ENCODE data around the gene ADA. TPM values are rescaled to one million over a fixed set of nuclear protein-coding genes. Genes with fewer than 3 reads are reported as not detected.

ADA gene
- total RNA-seq, 1 donor from 2014 or later = 7.3 TPM

GRCh38 chr20:44622501-44623270, 28.8 kb downstream of the ADA start:
- no peak for DNase-seq

GRCh38 chr20:44621939-44622338, 29.6 kb downstream of the ADA start:
- no peak for DNase-seq

- DNase-seq = no peak
Observed at GRCh38 chr20:44621325-44621724, 30.2 kb downstream of the ADA start.

GRCh38 chr20:44620030-44620429, 31.5 kb downstream of the ADA start:
- DNase-seq = no peak

- no peak for DNase-seq
Observed at GRCh38 chr20:44619294-44619693, 32.2 kb downstream of the ADA start.

- DNase-seq = no peak
Observed at GRCh38 chr20:44618318-44618731, 33.2 kb downstream of the ADA start.

GRCh38 chr20:44616604-44616964, 34.9 kb downstream of the ADA start:
- no peak for DNase-seq

GRCh38 chr20:44615876-44616603, 35.5 kb downstream of the ADA start:
- peak; percentile 42 for DNase-seq

- no peak for DNase-seq
Observed at GRCh38 chr20:44615169-44615791, 36.2 kb downstream of the ADA start.

GRCh38 chr20:44614525-44614924, 37.0 kb downstream of the ADA start:
- no peak for DNase-seq

GRCh38 chr20:44613575-44613974, 37.9 kb downstream of the ADA start:
- DNase-seq = no peak

GRCh38 chr20:44610313-44610962, 41.1 kb downstream of the ADA start:
- DNase-seq = no peak

GRCh38 chr20:44609516-44610312, 41.8 kb downstream of the ADA start:
- peak; percentile 92 for DNase-seq

- peak; percentile 9 for DNase-seq
Observed at GRCh38 chr20:44609006-44609515, 42.4 kb downstream of the ADA start.

- no peak for DNase-seq
Observed at GRCh38 chr20:44606725-44607441, 44.6 kb downstream of the ADA start.

GRCh38 chr20:44603327-44603726, 48.2 kb downstream of the ADA start:
- no peak for DNase-seq

- peak; percentile 91 for DNase-seq
Observed at GRCh38 chr20:44601801-44602204, 49.7 kb downstream of the ADA start.

- DNase-seq = peak; percentile 68
Observed at GRCh38 chr20:44601236-44601671, 50.2 kb downstream of the ADA start.

- no peak for DNase-seq
Observed at GRCh38 chr20:44600758-44601201, 50.7 kb downstream of the ADA start.

- DNase-seq = no peak
Observed at GRCh38 chr20:44600301-44600700, 51.2 kb downstream of the ADA start.

- no peak for DNase-seq
Observed at GRCh38 chr20:44599715-44600114, 51.8 kb downstream of the ADA start.

Measured in tongue (tissue), 2 donors.